Adrenal gland (tissue), 12 donors: ENCODE measurements around the gene RSPH3. TPM values are rescaled to one million over a fixed set of nuclear protein-coding genes. Genes with fewer than 3 reads are reported as not detected.

ENCODE experiments used
- DNase-seq, 7 donors: peaks; one replicate each; pipeline ENCODE4 v3.0.0-alpha.2; 2019 to 2020
- H3K27ac ChIP-seq, 5 donors: fragments of 200-600 bp; sonication (generic) in 4 of 5; 1 replicate in 3 of 5; 2 replicates in 2 of 5; pipeline versions ENCODE4 v1.5.1 to v1.8.0; 2016 to 2020; ENCODE audit warnings: mild to moderate bottlenecking in 1 of 5
- H3K27me3 ChIP-seq: fragments of 200-600 bp; 2 replicates; pipeline ENCODE4 v1.8.0; 2021
- H3K36me3 ChIP-seq, 2 donors: fragments of 200-600 bp; replicated peaks in 1 of 2; 1 replicate in 1 of 2; 2 replicates in 1 of 2; pipeline versions ENCODE4 v1.5.1 to v1.8.0; 2018 to 2022
- H3K4me1 ChIP-seq, 2 donors: fragments of 200-600 bp; replicated peaks in 1 of 2; 1 replicate in 1 of 2; 2 replicates in 1 of 2; pipeline versions ENCODE4 v1.5.1 to v1.8.0; 2018 to 2021
- H3K4me3 ChIP-seq, 4 donors: fragments of 200-600 bp; sonication (generic) in 3 of 4; one replicate each; pipeline ENCODE4 v1.5.1; 2016 to 2018
- H3K9me3 ChIP-seq, 3 donors: fragments of 200-600 bp; sonication (generic) in 1 of 3; replicated peaks in 1 of 3; 1 replicate in 2 of 3; 2 replicates in 1 of 3; pipeline versions ENCODE4 v1.5.1 to v1.8.0; 2016 to 2021
- POLR2A ChIP-seq, 2 donors: fragments of 450-650 bp; IDR thresholded peaks; one replicate each; pipeline ENCODE4 v1.6.1; 2017; ENCODE audit warnings: antibody characterized with exemption in 2 of 2, mild to moderate bottlenecking in 2 of 2, moderate library complexity in 1 of 2
- WGBS, 4 donors: extraction: QIAGEN DNeasy Blood & Tissue Kit in 2 of 4; methylation state at CpG; one replicate each; pipeline versions ENCODE4 v1.1.5 to v1.1.7; 2013 to 2017; 5-methylcytosine and 5-hydroxymethylcytosine counted together
- intact Hi-C, 2 donors: fragments of 100-400 bp; cut with DNase I; formaldehyde crosslinking; loops; one replicate each; pipeline versions ENCODE4 v1.14.1 to v1.15.0; 2022 to 2023
- polyA plus RNA-seq, 3 donors: library from polyadenylated mRNA; stranded (reverse); fragments of 200-250 nt in 2 of 3; fragments of 350-450 nt in 1 of 3; fragmentation: Illumina TruSeq in 1 of 3; extraction: RNeasy Lipid Tissue Mini Kit (QIAGEN cat#74804) in 1 of 3; gene quantifications; one replicate each; pipeline ENCODE4 v1.2.3, GENCODE V29; 2013 to 2014
- small RNA-seq, 2 donors: library from RNA; depleted of rRNA; stranded (forward); fragments of <200 nt; gene quantifications; one replicate each; pipeline ENCODE3, GENCODE V24; 2016
- total RNA-seq, 9 donors: library from RNA; depleted of rRNA in 4 of 9; stranded (reverse); fragments of >200 nt in 4 of 9; fragments of 120-200 nt in 1 of 9; fragmentation: NEBNext Ultra II Directional in 1 of 9; extraction: Animal tissue kit (Norgen Biotek cat#: 25700) in 1 of 9; gene quantifications; one replicate each; pipeline versions ENCODE4 v1.1.0 to v1.2.4, GENCODE V29; 2013 to 2023
- TF ChIP-seq, protein P1 (sequence below), 6 experiments: fragments of 450-650 bp in 4 of 6; fragments of 200-600 bp in 2 of 6; sonication (generic) in 1 of 6; IDR thresholded peaks; 1 replicate in 5 of 6; 2 replicates in 1 of 6; pipeline versions ENCODE4 v1.5.1 to v1.8.0; 2016 to 2021; ENCODE audit warnings: antibody characterized with exemption in 6 of 6, mild to moderate bottlenecking in 2 of 6, moderate library complexity in 1 of 6
- donor health status: healthy with polysubstance abuse.
- donor health status: Bipolar disorder and iron deficiency.
- donor health status: DM: yes; HTN: yes; CAD: no.
- donor health status: DM: no; HTN: no; CAD: no.
- donor health status: DM: no; HTN: no; CAD: no.
- donor health status: DM: yes; HTN: yes; CAD: no.

RSPH3 gene
- total and polyA plus RNA-seq, 12 donors: 3.4 to 20.5 (median 12.8) TPM

DNA sequence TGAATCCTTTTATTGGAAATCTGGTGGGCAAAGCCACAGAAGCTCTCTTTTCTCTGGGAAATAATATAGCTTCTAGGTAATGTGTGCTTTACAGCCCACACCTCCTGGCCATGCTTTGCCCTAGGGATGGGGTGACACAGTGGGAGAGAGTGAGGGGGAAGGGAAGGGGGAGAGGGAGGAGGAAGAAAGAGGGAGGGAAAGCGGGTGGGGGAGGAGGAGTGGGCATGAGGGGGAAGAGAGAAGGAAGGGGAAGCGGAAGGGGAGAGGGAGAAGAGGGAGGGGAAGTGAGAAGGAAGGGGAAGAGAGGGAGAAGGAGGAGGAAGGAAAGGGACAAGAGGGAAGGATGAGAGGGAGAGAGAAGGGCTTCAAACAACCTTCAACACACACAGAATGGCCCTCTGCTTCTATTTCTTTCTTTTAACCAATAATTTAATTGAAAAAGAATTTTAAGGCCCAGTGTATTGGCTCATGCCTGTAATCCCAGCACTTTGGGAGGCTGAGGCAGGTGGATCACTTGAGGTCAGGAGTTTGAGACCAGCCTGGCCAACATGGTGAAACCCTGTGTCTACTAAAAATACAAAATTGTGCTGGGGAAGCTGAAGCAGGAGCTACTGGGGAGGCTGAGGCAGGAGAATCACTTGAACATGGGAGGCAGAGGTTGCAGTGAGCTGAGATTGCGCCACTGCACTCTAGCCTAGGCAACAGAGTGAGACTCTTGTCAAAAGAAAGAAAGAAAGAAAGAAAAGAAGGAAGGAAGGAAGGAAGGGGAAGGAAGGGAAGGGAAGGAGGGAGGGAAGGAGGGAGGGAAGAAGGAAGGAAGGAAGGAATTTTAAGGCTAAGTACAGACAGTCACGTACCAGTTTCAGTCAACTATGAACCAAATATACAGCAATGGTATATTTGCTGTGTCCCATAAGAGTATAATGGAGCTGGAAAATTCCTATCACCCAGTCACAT is 75.2 kb downstream of the RSPH3 start:
- Histone ChIP-seq H3K27ac (no peak overlapping the region), H3K4me1 (no peaks in the 10 kb centered on the region), H3K9me3 (no peaks in the 10 kb centered on the region), H3K36me3 (no peaks in the 10 kb centered on the region), H3K27me3 (no peaks in the 10 kb centered on the region), H3K4me3 (no peak overlapping the region)
- DNase-seq: no peak
- intact Hi-C loops: no loop called here
- TF ChIP-seq, protein P1, sequence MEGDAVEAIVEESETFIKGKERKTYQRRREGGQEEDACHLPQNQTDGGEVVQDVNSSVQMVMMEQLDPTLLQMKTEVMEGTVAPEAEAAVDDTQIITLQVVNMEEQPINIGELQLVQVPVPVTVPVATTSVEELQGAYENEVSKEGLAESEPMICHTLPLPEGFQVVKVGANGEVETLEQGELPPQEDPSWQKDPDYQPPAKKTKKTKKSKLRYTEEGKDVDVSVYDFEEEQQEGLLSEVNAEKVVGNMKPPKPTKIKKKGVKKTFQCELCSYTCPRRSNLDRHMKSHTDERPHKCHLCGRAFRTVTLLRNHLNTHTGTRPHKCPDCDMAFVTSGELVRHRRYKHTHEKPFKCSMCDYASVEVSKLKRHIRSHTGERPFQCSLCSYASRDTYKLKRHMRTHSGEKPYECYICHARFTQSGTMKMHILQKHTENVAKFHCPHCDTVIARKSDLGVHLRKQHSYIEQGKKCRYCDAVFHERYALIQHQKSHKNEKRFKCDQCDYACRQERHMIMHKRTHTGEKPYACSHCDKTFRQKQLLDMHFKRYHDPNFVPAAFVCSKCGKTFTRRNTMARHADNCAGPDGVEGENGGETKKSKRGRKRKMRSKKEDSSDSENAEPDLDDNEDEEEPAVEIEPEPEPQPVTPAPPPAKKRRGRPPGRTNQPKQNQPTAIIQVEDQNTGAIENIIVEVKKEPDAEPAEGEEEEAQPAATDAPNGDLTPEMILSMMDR (IDR thresholded peaks at IDR 0.05): no peak
- no peak for TF ChIP-seq POLR2A (IDR thresholded peaks at IDR 0.05)
- 79 to 82% (median 82%) methylated on average over 4 of the region's 4 CpGs for WGBS, 4 donors

DNA sequence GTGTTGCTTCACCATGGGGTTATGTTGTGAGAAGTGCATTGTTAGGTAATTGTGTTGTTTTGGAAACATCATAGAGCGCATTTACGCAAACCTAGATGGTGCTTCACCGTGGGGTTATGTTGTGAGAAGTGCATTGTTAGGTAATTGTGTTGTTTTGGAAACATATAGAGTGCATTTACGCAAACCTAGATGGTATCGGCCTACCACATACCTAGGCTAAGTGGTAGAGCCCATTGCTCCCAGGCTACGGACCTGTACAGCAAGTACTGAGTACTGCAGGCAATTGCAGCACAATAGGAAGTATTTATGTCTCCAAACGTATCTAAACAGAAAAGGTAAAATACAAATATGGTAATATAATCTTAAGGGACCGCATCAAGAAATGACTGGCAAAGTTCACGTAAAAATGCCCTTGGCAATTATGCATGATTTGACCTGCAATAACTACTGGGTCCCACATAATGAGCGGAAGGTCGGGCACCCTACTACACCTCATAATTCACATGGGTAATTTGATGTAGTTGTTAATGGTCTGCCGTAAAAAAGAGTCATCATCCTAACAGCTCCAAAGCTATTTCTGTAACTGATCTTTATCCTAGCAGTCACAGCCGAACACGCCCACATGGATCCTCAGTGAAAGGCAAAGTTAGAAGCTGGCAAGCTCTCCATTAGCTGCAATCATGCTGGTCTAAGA is 76.0 kb downstream of the RSPH3 start:
- Histone ChIP-seq H3K4me3 (no peak overlapping the region), H3K36me3 (no peaks in the 10 kb centered on the region), H3K27ac (no peak overlapping the region), H3K4me1 (no peaks in the 10 kb centered on the region), H3K9me3 (no peaks in the 10 kb centered on the region), H3K27me3 (no peaks in the 10 kb centered on the region)
- intact Hi-C loops: no loop called here
- WGBS, 4 donors: 85 to 95% (median 90%) methylated on average over 14 of the region's 14 CpGs
- TF ChIP-seq, protein P1 (IDR thresholded peaks at IDR 0.05): no peak
- no peak for DNase-seq

Small RNAs within 50 kb of the gene (small RNA-seq; reads per million reads assigned to genes)
- 0 reads per million in 2 donors for gene RNU6-293P

Other genes with a start within 250 kb of the RSPH3 start
- 100 to 1,000 TPM; 190 to 476 (median 386) TPM for gene EZR, start 180.8 kb downstream of the RSPH3 start, total RNA-seq
- 100 to 1,000 TPM in 2 of 3 donors, 10 to 100 TPM in 1; 80.3 to 355 (median 132) TPM for gene EZR, start 180.8 kb downstream of the RSPH3 start, polyA plus RNA-seq
- gene TAGAP, start 44.8 kb upstream of the RSPH3 start, total RNA-seq: 1 to 10 TPM in 8 of 9 donors, under 1 TPM in 1; 1.00 to 7.3 (median 3.8) TPM
- gene TAGAP, start 44.8 kb upstream of the RSPH3 start, polyA plus RNA-seq: 1 to 10 TPM; 1.0 to 1.4 (median 1.3) TPM
- gene FNDC1, start 169.2 kb upstream of the RSPH3 start, total RNA-seq: 1 to 10 TPM in 5 of 9 donors, under 1 TPM in 4; 0.46 to 2.6 (median 1.6) TPM
- under 1 TPM; 0.10 to 0.48 (median 0.16) TPM for gene FNDC1, start 169.2 kb upstream of the RSPH3 start, polyA plus RNA-seq